GM18867 (cell line): ENCODE measurements around the gene JADE1.

Source experiments
- ATAC-seq: cut with Tn5 transposase; IDR thresholded peaks from one replicate; pipeline ENCODE4 v1.9.1; 2021; ENCODE audit warnings: mild to moderate bottlenecking, moderate library complexity; ENCODE audit not compliant: unreplicated experiment

The JADE1 gene

GRCh38 chr4:128809477-128810330, at the start of gene JADE1:
Gene JADE1, plus strand, starts transcription at chr4:128809700. Its CDS starts 22,059 bp downstream, at chr4:128831759.
- peak; percentile 59 for ATAC-seq

- ATAC-seq, result no peak
Measured at GRCh38 chr4:128766781-128767180, 42.7 kb upstream of the JADE1 start.

- no peak for ATAC-seq
Measured at GRCh38 chr4:128768373-128768996, 41.0 kb upstream of the JADE1 start.

GRCh38 chr4:128769011-128769410, 40.5 kb upstream of the JADE1 start:
- no peak for ATAC-seq

- no peak for ATAC-seq
Measured at GRCh38 chr4:128770807-128771206, 38.7 kb upstream of the JADE1 start.

- ATAC-seq, result no peak
Measured at GRCh38 chr4:128775477-128775876, 34.0 kb upstream of the JADE1 start.

GRCh38 chr4:128775916-128776315, 33.6 kb upstream of the JADE1 start:
- ATAC-seq, result no peak

GRCh38 chr4:128776794-128777216, 32.7 kb upstream of the JADE1 start:
- ATAC-seq, result no peak

- ATAC-seq, result no peak
Measured at GRCh38 chr4:128780688-128781087, 28.8 kb upstream of the JADE1 start.

- peak; percentile 76 for ATAC-seq
Measured at GRCh38 chr4:128782076-128782715, 27.3 kb upstream of the JADE1 start.

- no peak for ATAC-seq
Measured at GRCh38 chr4:128782875-128783614, 26.5 kb upstream of the JADE1 start.

GRCh38 chr4:128787509-128788311, 21.8 kb upstream of the JADE1 start:
- no peak for ATAC-seq

GRCh38 chr4:128793859-128794672, 15.4 kb upstream of the JADE1 start:
- peak; percentile 64 for ATAC-seq

GRCh38 chr4:128796934-128797333, 12.6 kb upstream of the JADE1 start:
- ATAC-seq, result no peak

- ATAC-seq, result no peak
Measured at GRCh38 chr4:128800284-128800683, 9.2 kb upstream of the JADE1 start.

- no peak for ATAC-seq
Measured at GRCh38 chr4:128800701-128801284, 8.7 kb upstream of the JADE1 start.

GRCh38 chr4:128802680-128803628, 6.5 kb upstream of the JADE1 start:
- ATAC-seq, result no peak

- ATAC-seq, result peak; percentile 79
Measured at GRCh38 chr4:128803783-128804182, 5.7 kb upstream of the JADE1 start.
